Activated CD4-positive, alpha-beta memory T cell treated with anti-CD3 and anti-CD28 coated beads, Interleukin-2, amount 10 ng/mL, durations not matched to agents 7 days and 5 days (primary cell): ENCODE data around the gene ISLR. TPM values are rescaled to one million over a fixed set of nuclear protein-coding genes. Genes with fewer than 3 reads are reported as not detected.

Experiments used
- CTCF ChIA-PET: fragments of 350-600 bp; sonication (Branson Sonifier 250); formaldehyde crosslinking; loops from one replicate; lab custom pipeline; 2021; ENCODE audit warnings: antibody characterized with exemption, inconsistent platforms; lab: Charles Lee
- POLR2A ChIA-PET: fragments of 350-600 bp; sonication (Branson Sonifier 250); formaldehyde crosslinking; loops from one replicate; lab custom pipeline; 2021; ENCODE audit warnings: antibody characterized with exemption; lab: Charles Lee
- DNase-seq: peaks from one replicate; pipeline ENCODE4 v3.0.0-alpha.2; 2020
- H3K27ac Mint-ChIP-seq: one replicate; pipeline ENCODE4 v1.8.0; 2021; ENCODE audit warnings: mild to moderate bottlenecking, mixed read lengths
- H3K27me3 Mint-ChIP-seq: one replicate; pipeline ENCODE4 v1.8.0; 2021; ENCODE audit warnings: mixed read lengths
- H3K36me3 Mint-ChIP-seq: one replicate; pipeline ENCODE4 v1.8.0; 2021; ENCODE audit warnings: low read depth, mixed read lengths
- H3K4me1 Mint-ChIP-seq: one replicate; pipeline ENCODE4 v1.8.0; 2021; ENCODE audit warnings: mixed read lengths
- H3K4me3 Mint-ChIP-seq: one replicate; pipeline ENCODE4 v1.8.0; 2021; ENCODE audit warnings: mild to moderate bottlenecking, mixed read lengths
- H3K9me3 Mint-ChIP-seq: one replicate; pipeline ENCODE4 v1.8.0; 2021; ENCODE audit warnings: mixed read lengths
- total RNA-seq, 2 experiments: library from RNA; stranded (reverse); gene quantifications; one replicate each; pipeline ENCODE4 v1.2.3, GENCODE V29; 2021

The ISLR gene
- total RNA-seq, 2 experiments from 2014 or later = not detected

- no peak for DNase-seq
- Mint-ChIP-seq H3K36me3 (no peaks in the 10 kb centered on the region), H3K4me3 (no peak overlapping the region), H3K27ac (no peak overlapping the region), H3K9me3 (no peaks in the 10 kb centered on the region), H3K27me3 (peaks cover 24% of the 10 kb centered on the region), H3K4me1 (no peaks in the 10 kb centered on the region)
- ChIA-PET POLR2A (no interaction called here), CTCF (no interaction called here)
These were observed 49.0 kb downstream of the ISLR start for GRCh38 chr15:74222240-74223119.

GRCh38 chr15:74225928-74226327 lies 52.4 kb downstream of the ISLR start:
- POLR2A ChIA-PET = no interaction called here
- Mint-ChIP-seq H3K4me1 (no peaks in the 10 kb centered on the region), H3K27me3 (peaks cover 22% of the 10 kb centered on the region), H3K9me3 (no peaks in the 10 kb centered on the region), H3K36me3 (no peaks in the 10 kb centered on the region), H3K27ac (no peak overlapping the region), H3K4me3 (no peak overlapping the region)
- no peak for DNase-seq
- CTCF ChIA-PET = no interaction called here

Other genes starting within 250 kb of the ISLR start
- gene LOXL1, start 247.2 kb upstream of the ISLR start, total RNA-seq = 10 to 100 TPM in 1 of 2 experiments, 1 to 10 TPM in 1; 9.1 to 10.9 TPM
- gene STOML1, start 181.4 kb upstream of the ISLR start, total RNA-seq = 1 to 10 TPM; 7.1 to 8.5 TPM
- 100 to 1,000 TPM; 133 to 138 TPM for gene PML, start 179.0 kb upstream of the ISLR start, total RNA-seq
- gene GOLGA6A, start 91.2 kb upstream of the ISLR start, total RNA-seq = not detected
- gene ISLR2, start 43.1 kb upstream of the ISLR start, total RNA-seq = under 1 TPM in 1 of 2 experiments, not detected in 1; 0.08 TPM
- gene STRA6, start 29.1 kb downstream of the ISLR start, total RNA-seq = not detected
- gene CCDC33, start 62.6 kb downstream of the ISLR start, total RNA-seq = not detected
- gene CYP11A1, start 193.9 kb downstream of the ISLR start, total RNA-seq = not detected